ENCODE measurements around the gene CEACAM7. TPM values are rescaled to one million over a fixed set of nuclear protein-coding genes. Genes with fewer than 3 reads are reported as not detected.
A peak's percentile ranks its signal among the peaks of the same experiment; 100 is the strongest.

Gene CEACAM7
- total and polyA plus RNA-seq, 11 donors, result 0.12 to 0.26 TPM; not detected in 9

GRCh38 chr19:41641879-41642485 lies 46.1 kb downstream of the CEACAM7 start:
- intact Hi-C loops (cut with DNase I), result loop anchor here in 9 of 10 donors (2.0 to 10.0 kb wide), 4 partner anchors 100 to 105 kb away; no protein-coding TSS in a partner anchor
- peak in 2 of 4 donors; percentile 57 to 75 for ATAC-seq
- Histone ChIP-seq H3K4me3 (no peak overlapping the region), H3K4me1 (peaks cover 0 to 9% (median 0%) of the 10 kb centered on the region in 12 donors), H3K27me3 (peaks cover 0 to 43% (median 8%) of the 10 kb centered on the region in 9 donors), H3K9me3 (no peaks in the 10 kb centered on the region), H3K36me3 (no peaks in the 10 kb centered on the region), H3K27ac (no peak overlapping the region)
- peak in 3 of 5 donors; percentile 25 to 50 (median 43) for DNase-seq
- TF ChIP-seq, protein P1, sequence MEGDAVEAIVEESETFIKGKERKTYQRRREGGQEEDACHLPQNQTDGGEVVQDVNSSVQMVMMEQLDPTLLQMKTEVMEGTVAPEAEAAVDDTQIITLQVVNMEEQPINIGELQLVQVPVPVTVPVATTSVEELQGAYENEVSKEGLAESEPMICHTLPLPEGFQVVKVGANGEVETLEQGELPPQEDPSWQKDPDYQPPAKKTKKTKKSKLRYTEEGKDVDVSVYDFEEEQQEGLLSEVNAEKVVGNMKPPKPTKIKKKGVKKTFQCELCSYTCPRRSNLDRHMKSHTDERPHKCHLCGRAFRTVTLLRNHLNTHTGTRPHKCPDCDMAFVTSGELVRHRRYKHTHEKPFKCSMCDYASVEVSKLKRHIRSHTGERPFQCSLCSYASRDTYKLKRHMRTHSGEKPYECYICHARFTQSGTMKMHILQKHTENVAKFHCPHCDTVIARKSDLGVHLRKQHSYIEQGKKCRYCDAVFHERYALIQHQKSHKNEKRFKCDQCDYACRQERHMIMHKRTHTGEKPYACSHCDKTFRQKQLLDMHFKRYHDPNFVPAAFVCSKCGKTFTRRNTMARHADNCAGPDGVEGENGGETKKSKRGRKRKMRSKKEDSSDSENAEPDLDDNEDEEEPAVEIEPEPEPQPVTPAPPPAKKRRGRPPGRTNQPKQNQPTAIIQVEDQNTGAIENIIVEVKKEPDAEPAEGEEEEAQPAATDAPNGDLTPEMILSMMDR (IDR thresholded peaks at IDR 0.05), result peak; percentile 64 to 89 (median 80)
- no peak for TF ChIP-seq POLR2A (IDR thresholded peaks at IDR 0.05)
- 4 to 7% (median 5%) methylated on average over 6 of the region's 6 CpGs for WGBS, 4 donors

GRCh38 chr19:41638641-41639081 lies 49.4 kb downstream of the CEACAM7 start:
- TF ChIP-seq, protein P1 (IDR thresholded peaks at IDR 0.05), result no peak
- no peak for TF ChIP-seq POLR2A (IDR thresholded peaks at IDR 0.05)
- intact Hi-C loops (cut with DNase I), result no loop called here
- H3K4me3 ChIP-seq, result no peak overlapping the region
- ATAC-seq (no peak), DNase-seq (no peak)
- no peaks in the 10 kb centered on the region for H3K36me3 ChIP-seq
- WGBS, 4 donors, result 39 to 49% (median 41%) methylated on average over 6 of the region's 6 CpGs
- H3K9me3 ChIP-seq, result peaks cover 0 to 7% (median 0%) of the 10 kb centered on the region in 12 donors
- peaks cover 0 to 45% (median 8%) of the 10 kb centered on the region in 9 donors for H3K27me3 ChIP-seq
- peaks cover 0 to 9% (median 0%) of the 10 kb centered on the region in 12 donors for H3K4me1 ChIP-seq
- H3K27ac ChIP-seq, result peak overlapping the region in 1 of 12 donors; percentile 10

DNA sequence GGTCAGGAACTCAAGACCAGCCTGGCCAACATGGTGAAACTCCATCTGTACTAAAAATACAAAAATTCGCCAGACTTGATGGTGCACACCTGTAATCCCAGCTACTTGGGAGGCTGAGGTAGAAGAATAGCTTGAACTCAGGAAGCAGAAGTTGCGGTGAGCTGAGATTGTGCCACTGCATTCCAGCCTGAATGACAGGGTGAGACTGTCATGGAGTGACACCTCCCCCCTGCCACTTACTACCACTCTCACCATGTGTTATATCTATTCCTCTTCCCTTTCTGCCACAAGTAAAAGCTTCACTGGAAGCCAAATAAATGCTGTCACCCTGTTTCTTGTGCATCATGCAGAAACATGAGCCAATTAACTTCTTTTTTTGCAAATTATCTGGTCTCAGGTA lies 50.6 kb downstream of the CEACAM7 start:
- H3K27me3 ChIP-seq, result peaks cover 0 to 48% (median 8%) of the 10 kb centered on the region in 9 donors
- ATAC-seq (peak in 1 of 4 donors; percentile 38), DNase-seq (no peak)
- H3K27ac ChIP-seq, result no peak overlapping the region
- intact Hi-C loops (cut with DNase I), result no loop called here
- WGBS, 4 donors, result 38 to 56% (median 40%) methylated on average over 2 of the region's 2 CpGs
- no peak overlapping the region for H3K4me3 ChIP-seq
- TF ChIP-seq, protein P1 (IDR thresholded peaks at IDR 0.05), result no peak
- TF ChIP-seq POLR2A (IDR thresholded peaks at IDR 0.05), result no peak
- peaks cover 0 to 9% (median 0%) of the 10 kb centered on the region in 12 donors for H3K4me1 ChIP-seq
- peaks cover 0 to 11% (median 0%) of the 10 kb centered on the region in 12 donors for H3K9me3 ChIP-seq
- no peaks in the 10 kb centered on the region for H3K36me3 ChIP-seq

- WGBS, 4 donors, result 54 to 63% (median 60%) methylated on average over 6 to 8 of the region's 8 CpGs
- Histone ChIP-seq H3K36me3 (no peaks in the 10 kb centered on the region), H3K27ac (no peak overlapping the region), H3K4me1 (peaks cover 0 to 17% (median 0%) of the 10 kb centered on the region in 12 donors), H3K9me3 (peaks cover 0 to 21% (median 6%) of the 10 kb centered on the region in 12 donors), H3K27me3 (peaks cover 0 to 26% (median 0%) of the 10 kb centered on the region in 9 donors), H3K4me3 (no peak overlapping the region)
- intact Hi-C loops (cut with DNase I), result no loop called here
- ATAC-seq (no peak), DNase-seq (no peak)
- no peak for TF ChIP-seq POLR2A (IDR thresholded peaks at IDR 0.05)
- TF ChIP-seq, protein P1 (IDR thresholded peaks at IDR 0.05), result no peak
These were observed 59.9 kb downstream of the CEACAM7 start for GRCh38 chr19:41627966-41628675.

Measured in heart left ventricle (tissue), 16 donors.